Right atrium auricular region (tissue), 2 donors: Measurements from ENCODE around the gene TAS2R43. TPM values are rescaled to one million over a fixed set of nuclear protein-coding genes. Genes with fewer than 3 reads are reported as not detected.

Source experiments
- DNase-seq: peaks from one replicate; pipeline ENCODE4 v3.0.0-alpha.2; 2019; ENCODE audit warnings: low spot score
- H3K27ac ChIP-seq, 2 donors: fragments of 200-600 bp; sonication (generic); 1 replicate in 1 of 2; 2 replicates in 1 of 2; pipeline ENCODE4 v1.5.1; 2016 to 2019
- H3K27me3 ChIP-seq, 2 donors: fragments of 200-600 bp; sonication (generic); one replicate each; pipeline versions ENCODE4 v1.5.1 to v1.6.0; 2017 to 2019
- H3K36me3 ChIP-seq: fragments of 200-600 bp; sonication (generic); one replicate; pipeline ENCODE4 v1.5.1; 2016
- H3K4me1 ChIP-seq, 2 donors: fragments of 200-600 bp; sonication (generic); one replicate each; pipeline versions ENCODE4 v1.5.1 to v1.6.0; 2017 to 2019
- H3K4me3 ChIP-seq, 2 donors: fragments of 200-600 bp; sonication (generic); 1 replicate in 1 of 2; 2 replicates in 1 of 2; pipeline ENCODE4 v1.5.1; 2017 to 2019; ENCODE audit warnings: mild to moderate bottlenecking in 1 of 2, moderate library complexity in 1 of 2
- H3K9me3 ChIP-seq, 2 donors: fragments of 200-600 bp; sonication (generic); one replicate each; pipeline ENCODE4 v1.5.1; 2019
- total RNA-seq, 2 donors: library from RNA; depleted of rRNA; stranded (reverse); fragments of >200 nt; gene quantifications; one replicate each; pipeline ENCODE4 v1.1.0, GENCODE V29; 2016
- TF ChIP-seq, protein P1 (sequence below), 2 donors: fragments of 200-600 bp; sonication (generic); IDR thresholded peaks; one replicate each; pipeline ENCODE4 v1.5.1; 2019; ENCODE audit warnings: antibody characterized with exemption in 2 of 2

TAS2R43 gene
- 1 to 10 TPM in 1 of 2 donors, under 1 TPM in 1; 0.35 to 2.0 TPM for total RNA-seq

- TF ChIP-seq, protein P1, sequence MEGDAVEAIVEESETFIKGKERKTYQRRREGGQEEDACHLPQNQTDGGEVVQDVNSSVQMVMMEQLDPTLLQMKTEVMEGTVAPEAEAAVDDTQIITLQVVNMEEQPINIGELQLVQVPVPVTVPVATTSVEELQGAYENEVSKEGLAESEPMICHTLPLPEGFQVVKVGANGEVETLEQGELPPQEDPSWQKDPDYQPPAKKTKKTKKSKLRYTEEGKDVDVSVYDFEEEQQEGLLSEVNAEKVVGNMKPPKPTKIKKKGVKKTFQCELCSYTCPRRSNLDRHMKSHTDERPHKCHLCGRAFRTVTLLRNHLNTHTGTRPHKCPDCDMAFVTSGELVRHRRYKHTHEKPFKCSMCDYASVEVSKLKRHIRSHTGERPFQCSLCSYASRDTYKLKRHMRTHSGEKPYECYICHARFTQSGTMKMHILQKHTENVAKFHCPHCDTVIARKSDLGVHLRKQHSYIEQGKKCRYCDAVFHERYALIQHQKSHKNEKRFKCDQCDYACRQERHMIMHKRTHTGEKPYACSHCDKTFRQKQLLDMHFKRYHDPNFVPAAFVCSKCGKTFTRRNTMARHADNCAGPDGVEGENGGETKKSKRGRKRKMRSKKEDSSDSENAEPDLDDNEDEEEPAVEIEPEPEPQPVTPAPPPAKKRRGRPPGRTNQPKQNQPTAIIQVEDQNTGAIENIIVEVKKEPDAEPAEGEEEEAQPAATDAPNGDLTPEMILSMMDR (IDR thresholded peaks at IDR 0.05), result no peak
- Histone ChIP-seq H3K27ac (no peak within 1 kb of the TSS), H3K27me3 (no peaks in the 10 kb centered on the region), H3K4me3 (no peak within 1 kb of the TSS), H3K9me3 (no peaks in the 10 kb centered on the region), H3K4me1 (no peaks in the 10 kb centered on the region), H3K36me3 (no peaks in the 10 kb centered on the region)
- DNase-seq, result no peak
Observed at GRCh38 chr12:11092128-11092527, at the start of gene TAS2R43. TSS of gene TAS2R43 (minus strand) at chr12:11092313. CDS start at chr12:11092229, 84 bp downstream.

- Histone ChIP-seq H3K9me3 (no peaks in the 10 kb centered on the region), H3K27ac (no peak overlapping the region), H3K4me1 (peaks cover 0 to 11% of the 10 kb centered on the region in 2 donors), H3K36me3 (no peaks in the 10 kb centered on the region), H3K27me3 (no peaks in the 10 kb centered on the region), H3K4me3 (no peak overlapping the region)
- DNase-seq, result no peak
- TF ChIP-seq, protein P1 (IDR thresholded peaks at IDR 0.05), result no peak
Observed at GRCh38 chr12:11136075-11136474, 44.0 kb upstream of the TAS2R43 start.

GRCh38 chr12:11134305-11134704 is 42.2 kb upstream of the TAS2R43 start, which contains the start of gene TAS2R30:
TSS of gene TAS2R30 (minus strand) at chr12:11134644. CDS start at chr12:11134244, 400 bp downstream.
- TF ChIP-seq, protein P1 (IDR thresholded peaks at IDR 0.05), result no peak
- Histone ChIP-seq H3K4me3 (no peak within 1 kb of the TSS), H3K27ac (no peak within 1 kb of the TSS), H3K36me3 (no peaks in the 10 kb centered on the region), H3K4me1 (peaks cover 0 to 20% of the 10 kb centered on the region in 2 donors), H3K9me3 (no peaks in the 10 kb centered on the region), H3K27me3 (no peaks in the 10 kb centered on the region)
- DNase-seq, result no peak

GRCh38 chr12:11133816-11134215 is 41.7 kb upstream of the TAS2R43 start:
- Histone ChIP-seq H3K9me3 (no peaks in the 10 kb centered on the region), H3K27me3 (no peaks in the 10 kb centered on the region)

DNA sequence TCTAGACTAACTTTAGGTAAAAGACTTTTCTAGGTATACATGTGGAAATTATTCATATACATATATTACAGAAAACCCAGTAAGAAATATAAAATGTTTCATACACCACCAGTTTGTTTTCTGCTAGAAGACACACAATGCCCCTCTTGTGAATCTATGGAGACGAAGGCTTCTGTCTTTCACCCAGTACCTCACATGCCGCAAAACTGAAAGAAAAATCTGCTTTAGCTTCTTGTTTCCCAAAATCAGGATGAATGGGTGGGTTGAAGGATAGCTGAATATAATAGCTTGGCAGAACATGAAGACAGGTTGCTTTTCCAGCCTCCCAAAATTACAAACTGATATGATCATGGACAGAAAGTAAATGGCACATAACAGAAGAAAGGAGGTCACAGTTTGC is 41.0 kb upstream of the TAS2R43 start:
- TF ChIP-seq, protein P1 (IDR thresholded peaks at IDR 0.05), result no peak
- H3K27me3 ChIP-seq, result no peaks in the 10 kb centered on the region
- peaks cover 0 to 20% of the 10 kb centered on the region in 2 donors for H3K4me1 ChIP-seq
- H3K36me3 ChIP-seq, result no peaks in the 10 kb centered on the region
- no peak overlapping the region for H3K27ac ChIP-seq
- no peak overlapping the region for H3K4me3 ChIP-seq
- DNase-seq, result no peak
- no peaks in the 10 kb centered on the region for H3K9me3 ChIP-seq

More at GRCh38 chr12:11133816-11134215, 41.7 kb upstream of the TAS2R43 start:
- TF ChIP-seq, protein P1 (IDR thresholded peaks at IDR 0.05), result no peak
- H3K4me1 ChIP-seq, result peaks cover 0 to 20% of the 10 kb centered on the region in 2 donors
- no peak overlapping the region for H3K27ac ChIP-seq
- DNase-seq, result no peak
- no peak overlapping the region for H3K4me3 ChIP-seq
- no peaks in the 10 kb centered on the region for H3K36me3 ChIP-seq

- no peaks in the 10 kb centered on the region for H3K27me3 ChIP-seq
- TF ChIP-seq, protein P1 (IDR thresholded peaks at IDR 0.05), result no peak
Observed at GRCh38 chr12:11130999-11131398, 38.9 kb upstream of the TAS2R43 start.

More at GRCh38 chr12:11130999-11131398, 38.9 kb upstream of the TAS2R43 start:
- Histone ChIP-seq H3K4me3 (no peak overlapping the region), H3K27ac (peak overlapping the region in 1 of 2 donors; percentile 6), H3K9me3 (no peaks in the 10 kb centered on the region), H3K4me1 (peaks cover 0 to 20% of the 10 kb centered on the region in 2 donors), H3K36me3 (no peaks in the 10 kb centered on the region)
- no peak for DNase-seq
